ENCODE data around the gene CBLB.

CBLB gene

GRCh38 chr3:105614288-105615030 lies 254.4 kb downstream of the CBLB start:
- no peak for TF ChIP-seq CTCF (conservative IDR thresholded peaks at IDR 0.05)
- no peak for TF ChIP-seq ZFX (IDR thresholded peaks at IDR 0.05)
- no peak overlapping the region for H3K27ac ChIP-seq

- TF ChIP-seq CTCF (conservative IDR thresholded peaks at IDR 0.05) (no peak), ZFX (IDR thresholded peaks at IDR 0.05) (no peak)
- H3K27ac ChIP-seq = no peak overlapping the region
These were observed 255.7 kb downstream of the CBLB start for GRCh38 chr3:105613120-105613519.

- TF ChIP-seq ZFX (IDR thresholded peaks at IDR 0.05) = no peak
- no peak for TF ChIP-seq CTCF (conservative IDR thresholded peaks at IDR 0.05)
- no peak overlapping the region for H3K27ac ChIP-seq
These were observed 257.3 kb downstream of the CBLB start for GRCh38 chr3:105611304-105612192.

GRCh38 chr3:105610473-105610872 lies 258.3 kb downstream of the CBLB start:
- no peak for TF ChIP-seq ZFX (IDR thresholded peaks at IDR 0.05)
- no peak for TF ChIP-seq CTCF (conservative IDR thresholded peaks at IDR 0.05)
- peak overlapping the region; percentile 27 for H3K27ac ChIP-seq

GRCh38 chr3:105608623-105609022 lies 260.2 kb downstream of the CBLB start:
- H3K27ac ChIP-seq = no peak overlapping the region
- no peak for TF ChIP-seq ZFX (IDR thresholded peaks at IDR 0.05)
- no peak for TF ChIP-seq CTCF (conservative IDR thresholded peaks at IDR 0.05)

- no peak for TF ChIP-seq ZFX (IDR thresholded peaks at IDR 0.05)
- no peak for TF ChIP-seq CTCF (conservative IDR thresholded peaks at IDR 0.05)
- no peak overlapping the region for H3K27ac ChIP-seq
These were observed 262.8 kb downstream of the CBLB start for GRCh38 chr3:105606016-105606415.

Data from C4-2B (cell line).